H9 (cell line): ENCODE data around the gene FAR1. TPM values are rescaled to one million over a fixed set of nuclear protein-coding genes. Genes with fewer than 3 reads are reported as not detected.
A peak's percentile ranks its signal among the peaks of the same experiment; 100 is the strongest.

ENCODE experiments used
- DNase-seq: peaks from one replicate; pipeline ENCODE4 v3.0.0-alpha.2; 2017
- H2AFZ ChIP-seq: one replicate; pipeline ENCODE4 v1.6.1; 2013; ENCODE audit warnings: mild to moderate bottlenecking, low read length, control low read depth, moderate library complexity
- H2AK5ac ChIP-seq: 2 replicates; pipeline ENCODE4 v1.6.1; 2013; ENCODE audit warnings: low read length, control low read depth, mixed read lengths; ENCODE audit not compliant: insufficient read length
- H2BK120ac ChIP-seq: one replicate; pipeline ENCODE4 v1.6.1; 2013; ENCODE audit warnings: low read depth, mild to moderate bottlenecking, low read length, control low read depth, inconsistent platforms; ENCODE audit not compliant: poor library complexity, severe bottlenecking
- H2BK12ac ChIP-seq: 2 replicates; pipeline ENCODE4 v1.6.1; 2013; ENCODE audit warnings: low read length, control low read depth, mixed read lengths, low read depth; ENCODE audit not compliant: insufficient read length
- H2BK15ac ChIP-seq: 2 replicates; pipeline ENCODE4 v1.6.1; 2013; ENCODE audit warnings: low read depth, low read length, control low read depth
- H2BK20ac ChIP-seq: one replicate; pipeline ENCODE4 v1.6.1; 2013; ENCODE audit warnings: low read depth, mild to moderate bottlenecking, low read length, control low read depth, inconsistent platforms; ENCODE audit not compliant: poor library complexity, severe bottlenecking
- H2BK5ac ChIP-seq: 2 replicates; pipeline ENCODE4 v1.6.1; 2013; ENCODE audit warnings: low read length, control low read depth, mixed read lengths; ENCODE audit not compliant: insufficient read length
- H3K14ac ChIP-seq: 2 replicates; pipeline ENCODE4 v1.6.1; 2013; ENCODE audit warnings: low read length, control low read depth; ENCODE audit not compliant: insufficient read depth
- H3K18ac ChIP-seq: 2 replicates; pipeline ENCODE4 v1.6.1; 2013; ENCODE audit warnings: low read depth, mild to moderate bottlenecking, mixed read lengths, low read length, control low read depth; ENCODE audit not compliant: insufficient read length
- H3K23ac ChIP-seq: 2 replicates; pipeline ENCODE4 v1.6.1; 2013; ENCODE audit warnings: low read length, control low read depth, mixed read lengths, low read depth; ENCODE audit not compliant: insufficient read length
- H3K23me2 ChIP-seq: 2 replicates; pipeline ENCODE4 v1.6.1; 2013; ENCODE audit warnings: low read depth, mild to moderate bottlenecking, mixed read lengths, low read length, control low read depth; ENCODE audit not compliant: insufficient read length, poor library complexity, severe bottlenecking
- H3K27ac ChIP-seq: 2 replicates; pipeline ENCODE4 v1.5.1; 2013; ENCODE audit warnings: low read length, control low read depth, mixed read lengths, low read depth; ENCODE audit not compliant: insufficient read length
- H3K27me3 ChIP-seq: 2 replicates; pipeline ENCODE4 v1.6.1; 2013; ENCODE audit warnings: low read length, control low read depth, inconsistent platforms; ENCODE audit not compliant: insufficient read depth
- H3K4ac ChIP-seq: 2 replicates; pipeline ENCODE4 v1.6.1; 2013; ENCODE audit warnings: low read depth, mild to moderate bottlenecking, control low read depth, inconsistent platforms, low read length, moderate library complexity
- H3K4me1 ChIP-seq: 2 replicates; pipeline ENCODE4 v1.6.1; 2013; ENCODE audit warnings: low read length, control low read depth, inconsistent platforms; ENCODE audit not compliant: insufficient read depth
- H3K4me2 ChIP-seq: 2 replicates; pipeline ENCODE4 v1.6.1; 2013; ENCODE audit warnings: low read length, control low read depth, mixed read lengths; ENCODE audit not compliant: insufficient read length, insufficient read depth
- H3K56ac ChIP-seq: 2 replicates; pipeline ENCODE4 v1.6.1; 2013; ENCODE audit warnings: low read depth, mild to moderate bottlenecking, mixed read lengths, low read length, control low read depth; ENCODE audit not compliant: insufficient read length
- H3K79me1 ChIP-seq: 2 replicates; pipeline ENCODE4 v1.6.1; 2013; ENCODE audit warnings: low read depth, mild to moderate bottlenecking, moderate library complexity, low read length, control low read depth, inconsistent platforms; ENCODE audit not compliant: insufficient read depth, poor library complexity, severe bottlenecking
- H3K79me2 ChIP-seq: 2 replicates; pipeline ENCODE4 v1.6.1; 2013; ENCODE audit warnings: low read length, control low read depth, inconsistent platforms; ENCODE audit not compliant: insufficient read depth
- H3K9ac ChIP-seq: 2 replicates; pipeline ENCODE4 v1.6.1; 2013; ENCODE audit warnings: low read length, control low read depth, mixed read lengths; ENCODE audit not compliant: insufficient read length; ENCODE audit errors: extremely low read depth
- H3K9me3 ChIP-seq: one replicate; pipeline ENCODE4 v1.6.1; 2013; ENCODE audit warnings: low read depth, low read length, inconsistent platforms; ENCODE audit not compliant: control insufficient read depth
- H3T11ph ChIP-seq: one replicate; pipeline ENCODE4 v1.6.1; 2013; ENCODE audit warnings: mild to moderate bottlenecking, low read length, control low read depth, inconsistent platforms
- H4K20me1 ChIP-seq: one replicate; pipeline ENCODE4 v1.6.1; 2013; ENCODE audit not compliant: control insufficient read depth, insufficient read length, insufficient read depth
- H4K5ac ChIP-seq: 2 replicates; pipeline ENCODE4 v1.6.1; 2013; ENCODE audit warnings: low read depth, mild to moderate bottlenecking, mixed read lengths, low read length, control low read depth; ENCODE audit not compliant: insufficient read length
- H4K8ac ChIP-seq: replicated peaks from 2 replicates; pipeline ENCODE4 v1.6.1; 2013; ENCODE audit warnings: low read length, control low read depth, mixed read lengths, low read depth; ENCODE audit not compliant: insufficient read length
- H4K91ac ChIP-seq: 2 replicates; pipeline ENCODE4 v1.6.1; 2013; ENCODE audit warnings: low read depth, mild to moderate bottlenecking, moderate library complexity, mixed read lengths, low read length, control low read depth; ENCODE audit not compliant: insufficient read length
- H3K27ac Mint-ChIP-seq, 3 experiments: 2 replicates in 2 of 3; 3 replicates in 1 of 3; pipeline ENCODE4 v1.8.0; 2020 to 2021; ENCODE audit warnings: mixed read lengths in 3 of 3, mild to moderate bottlenecking in 1 of 3, moderate library complexity in 1 of 3
- H3K27me3 Mint-ChIP-seq: 2 replicates; pipeline ENCODE4 v1.8.0; 2021; ENCODE audit warnings: low read depth, mild to moderate bottlenecking, moderate library complexity, mixed read lengths
- H3K36me3 Mint-ChIP-seq, 3 experiments: 2 replicates in 2 of 3; 3 replicates in 1 of 3; pipeline ENCODE4 v1.8.0; 2020 to 2021; ENCODE audit warnings: low read depth in 3 of 3, mixed read lengths in 3 of 3; ENCODE audit not compliant: insufficient read depth in 1 of 3
- H3K4me1 Mint-ChIP-seq, 2 experiments: 2 replicates each; pipeline ENCODE4 v1.8.0; 2020; ENCODE audit warnings: mixed read lengths in 2 of 2
- H3K4me3 Mint-ChIP-seq, 2 experiments: 2 replicates in 1 of 2; 3 replicates in 1 of 2; pipeline ENCODE4 v1.8.0; 2020 to 2021; ENCODE audit warnings: mild to moderate bottlenecking in 2 of 2, mixed read lengths in 2 of 2, moderate library complexity in 1 of 2
- H3K9me3 Mint-ChIP-seq, 2 experiments: 2 replicates in 1 of 2; 3 replicates in 1 of 2; pipeline ENCODE4 v1.8.0; 2020; ENCODE audit warnings: mild to moderate bottlenecking in 2 of 2, mixed read lengths in 2 of 2, moderate library complexity in 1 of 2
- WGBS: extraction: QIAGEN DNeasy Blood & Tissue Kit; methylation state at CpG from one replicate; pipeline ENCODE4 v1.1.7; 2013; ENCODE audit warnings: missing lambda C conversion rate, low lambda C conversion rate, mixed read lengths; ENCODE audit not compliant: insufficient read length; ENCODE audit errors: extremely low coverage; 5-methylcytosine and 5-hydroxymethylcytosine counted together
- total RNA-seq: library from RNA; stranded (reverse); gene quantifications from 2 replicates; pipeline ENCODE4 v1.2.1, GENCODE V29; 2021
- TF ChIP-seq, protein P1 (sequence below): fragments of 200-600 bp; sonication (generic); conservative IDR thresholded peaks from 3 replicates; pipeline ENCODE4 v1.8.0; 2021; ENCODE audit warnings: antibody characterized with exemption, mild to moderate bottlenecking

FAR1 gene
- total RNA-seq, 1 experiment from 2014 or later: 72.5 TPM

DNA sequence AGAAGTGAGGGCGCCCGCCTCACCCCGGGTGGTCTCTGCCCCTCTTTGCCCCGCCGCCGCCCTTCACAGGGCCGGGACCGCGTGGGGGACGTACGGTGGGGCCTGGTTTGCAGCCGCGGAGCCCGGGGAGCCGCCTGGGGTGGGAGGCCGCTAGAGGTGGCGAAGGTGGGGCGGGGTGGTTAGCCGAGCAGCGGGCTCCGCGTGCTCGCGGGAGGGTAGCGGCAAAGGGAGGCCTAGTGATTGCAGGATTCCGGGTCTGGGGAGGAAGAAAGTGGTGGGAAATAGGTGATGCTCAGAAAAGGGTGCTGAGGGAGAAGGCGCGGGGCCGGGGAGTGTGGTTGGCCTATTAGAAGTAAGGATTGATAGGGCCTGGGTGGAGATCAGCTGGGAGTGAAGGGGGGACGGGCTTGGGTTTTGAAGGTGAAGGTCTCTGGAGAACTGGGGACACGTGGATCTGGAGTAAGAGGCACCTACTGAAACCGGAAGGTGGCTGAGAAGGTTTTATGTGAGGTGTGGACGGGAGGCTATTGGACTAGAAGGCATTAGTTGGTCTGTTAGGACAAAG lies 571 bp downstream of the FAR1 start:
- no peak overlapping the region for H4K91ac ChIP-seq
- TF ChIP-seq, protein P1, sequence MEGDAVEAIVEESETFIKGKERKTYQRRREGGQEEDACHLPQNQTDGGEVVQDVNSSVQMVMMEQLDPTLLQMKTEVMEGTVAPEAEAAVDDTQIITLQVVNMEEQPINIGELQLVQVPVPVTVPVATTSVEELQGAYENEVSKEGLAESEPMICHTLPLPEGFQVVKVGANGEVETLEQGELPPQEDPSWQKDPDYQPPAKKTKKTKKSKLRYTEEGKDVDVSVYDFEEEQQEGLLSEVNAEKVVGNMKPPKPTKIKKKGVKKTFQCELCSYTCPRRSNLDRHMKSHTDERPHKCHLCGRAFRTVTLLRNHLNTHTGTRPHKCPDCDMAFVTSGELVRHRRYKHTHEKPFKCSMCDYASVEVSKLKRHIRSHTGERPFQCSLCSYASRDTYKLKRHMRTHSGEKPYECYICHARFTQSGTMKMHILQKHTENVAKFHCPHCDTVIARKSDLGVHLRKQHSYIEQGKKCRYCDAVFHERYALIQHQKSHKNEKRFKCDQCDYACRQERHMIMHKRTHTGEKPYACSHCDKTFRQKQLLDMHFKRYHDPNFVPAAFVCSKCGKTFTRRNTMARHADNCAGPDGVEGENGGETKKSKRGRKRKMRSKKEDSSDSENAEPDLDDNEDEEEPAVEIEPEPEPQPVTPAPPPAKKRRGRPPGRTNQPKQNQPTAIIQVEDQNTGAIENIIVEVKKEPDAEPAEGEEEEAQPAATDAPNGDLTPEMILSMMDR: no peak
- no peak overlapping the region for H2BK20ac ChIP-seq
- H4K20me1 ChIP-seq: no peaks in the 10 kb centered on the region
- H3K27ac Mint-ChIP-seq: peak overlapping the region; percentile 82 to 94 (median 87)
- no peaks in the 10 kb centered on the region for H3K9me3 Mint-ChIP-seq
- H3K27me3 Mint-ChIP-seq: no peaks in the 10 kb centered on the region; the same call in 1 of the 2 replicates
- H3K14ac ChIP-seq: peak overlapping the region; percentile 55; the same call in 1 of the 2 replicates
- H2AK5ac ChIP-seq: no peak overlapping the region
- no peak overlapping the region for H3K27ac ChIP-seq
- no peak overlapping the region for H2BK12ac ChIP-seq
- H4K8ac ChIP-seq: no peak overlapping the region
- no peak overlapping the region for H4K5ac ChIP-seq
- peak overlapping the region; percentile 99 for H3K4me2 ChIP-seq
- H3K9ac ChIP-seq: peak overlapping the region; percentile 78
- no peak overlapping the region for H2AFZ ChIP-seq
- no peak overlapping the region for H2BK120ac ChIP-seq
- H3K36me3 Mint-ChIP-seq: no peaks in the 10 kb centered on the region; a peak in 1 of 7 replicates
- no peak overlapping the region for H3K56ac ChIP-seq
- H2BK5ac ChIP-seq: no peak overlapping the region
- WGBS: no CpG with 5 or more reads among the region's 33 CpGs
- no peaks in the 10 kb centered on the region for H3K79me1 ChIP-seq
- no peak overlapping the region for H3K4ac ChIP-seq
- no peak overlapping the region for H3T11ph ChIP-seq
- no peaks in the 10 kb centered on the region for H3K9me3 ChIP-seq
- peaks cover 39 to 40% of the 10 kb centered on the region in 2 experiments for H3K4me1 Mint-ChIP-seq
- H3K79me2 ChIP-seq: peaks cover 38% of the 10 kb centered on the region; the same call in 1 of the 2 replicates
- peaks cover 11% of the 10 kb centered on the region for H3K23me2 ChIP-seq
- no peak overlapping the region for H2BK15ac ChIP-seq
- H3K4me1 ChIP-seq: no peaks in the 10 kb centered on the region; the same call in 1 of the 2 replicates
- H3K23ac ChIP-seq: no peak overlapping the region
- no peak for DNase-seq
- peak overlapping the region; percentile 35 for H3K18ac ChIP-seq
- peak overlapping the region; percentile 98 for H3K4me3 Mint-ChIP-seq
- no peaks in the 10 kb centered on the region for H3K27me3 ChIP-seq
